KMS-11 (cell line): ENCODE measurements around the gene TGFB2.

ENCODE experiments used
- H2AFZ ChIP-seq: fragments of 200-600 bp; sonication (generic); 2 replicates; pipeline ENCODE4 v1.6.1; 2016; ENCODE audit warnings: antibody characterized with exemption, mixed run types, low read depth
- H3K27ac ChIP-seq: fragments of 200-600 bp; sonication (generic); 2 replicates; pipeline ENCODE4 v1.6.1; 2016; ENCODE audit warnings: mild to moderate bottlenecking, mixed run types
- H3K27me3 ChIP-seq: fragments of 200-600 bp; sonication (generic); 2 replicates; pipeline ENCODE4 v1.6.1; 2017; ENCODE audit warnings: mild to moderate bottlenecking, low read depth, mixed run types, moderate library complexity; ENCODE audit not compliant: insufficient read depth
- H3K36me3 ChIP-seq: fragments of 200-600 bp; sonication (generic); 2 replicates; pipeline ENCODE4 v1.6.1; 2017; ENCODE audit warnings: mild to moderate bottlenecking, mixed run types; ENCODE audit not compliant: insufficient read depth
- H3K4me1 ChIP-seq: fragments of 200-600 bp; sonication (generic); 2 replicates; pipeline ENCODE4 v1.6.1; 2016; ENCODE audit warnings: mild to moderate bottlenecking, low read depth, mixed run types; ENCODE audit not compliant: poor library complexity, severe bottlenecking
- H3K4me2 ChIP-seq: fragments of 200-600 bp; sonication (generic); 2 replicates; pipeline ENCODE4 v1.7.0; 2016; ENCODE audit warnings: mild to moderate bottlenecking, mixed run types
- H3K4me3 ChIP-seq: fragments of 200-600 bp; sonication (generic); IDR thresholded peaks from 2 replicates; pipeline ENCODE4 v1.6.1; 2017; ENCODE audit warnings: low read depth, low read length, mixed read lengths; ENCODE audit not compliant: insufficient read depth
- H3K79me2 ChIP-seq: fragments of 200-600 bp; sonication (generic); 2 replicates; pipeline ENCODE4 v1.6.1; 2016; ENCODE audit warnings: low read depth, mixed run types; ENCODE audit not compliant: insufficient read depth
- H3K9ac ChIP-seq: fragments of 200-600 bp; sonication (generic); 2 replicates; pipeline ENCODE4 v1.6.1; 2016; ENCODE audit warnings: mild to moderate bottlenecking, mixed run types
- H4K20me1 ChIP-seq: fragments of 200-600 bp; sonication (generic); 2 replicates; pipeline ENCODE4 v1.6.1; 2016; ENCODE audit warnings: mild to moderate bottlenecking, mixed run types; ENCODE audit not compliant: insufficient read depth
- TF ChIP-seq, protein P1 (sequence below): fragments of 200-600 bp; sonication (generic); conservative IDR thresholded peaks from 2 replicates; pipeline ENCODE4 v1.6.1; 2017; ENCODE audit warnings: low read depth, mild to moderate bottlenecking, antibody characterized with exemption, low read length, moderate library complexity, mixed read lengths

TGFB2 gene

DNA sequence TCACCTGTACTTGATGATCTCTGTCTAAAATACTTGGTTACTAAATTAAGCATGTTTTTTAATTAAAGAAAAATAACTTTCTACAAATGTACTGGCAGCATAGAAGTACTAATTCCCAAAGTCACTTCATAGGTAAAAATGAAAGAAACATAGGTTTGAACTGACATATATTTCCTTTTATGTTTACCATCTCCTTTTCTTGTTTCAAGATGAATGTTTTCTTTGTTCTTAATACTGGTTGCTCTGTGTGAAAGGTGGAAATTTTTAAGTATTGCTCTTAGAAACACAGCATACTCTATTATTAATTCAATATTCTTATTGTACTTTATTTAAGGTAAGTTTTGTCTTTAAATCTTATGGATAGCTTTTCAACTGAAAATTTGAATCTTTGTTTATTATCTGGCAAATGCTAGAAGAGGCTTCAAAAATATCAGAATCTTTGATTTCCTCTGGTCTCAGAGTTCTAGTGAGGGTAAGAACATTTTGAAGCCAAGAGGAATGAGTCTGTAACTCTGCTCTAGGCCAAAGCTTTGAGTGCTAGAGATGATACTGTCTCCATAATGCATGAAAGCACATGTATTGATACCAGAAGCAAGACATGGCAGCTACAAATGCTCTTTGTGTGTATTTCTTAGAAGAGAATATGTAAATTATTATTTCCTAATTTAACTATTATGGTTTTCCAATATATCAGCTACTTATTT, 41.8 kb upstream of the TGFB2 start:
- no peak overlapping the region for H3K27ac ChIP-seq
- no peak overlapping the region for H3K9ac ChIP-seq
- H3K79me2 ChIP-seq, result peaks cover 37% of the 10 kb centered on the region; the same call in 1 of the 2 replicates
- peak overlapping the region; percentile 23 for H3K4me3 ChIP-seq
- H3K4me2 ChIP-seq, result peak overlapping the region; percentile 38
- peaks cover 15% of the 10 kb centered on the region; the same call in 1 of the 2 replicates for H4K20me1 ChIP-seq
- peaks cover 79% of the 10 kb centered on the region for H3K4me1 ChIP-seq
- H2AFZ ChIP-seq, result no peak overlapping the region
- H3K36me3 ChIP-seq, result no peaks in the 10 kb centered on the region
- TF ChIP-seq, protein P1, sequence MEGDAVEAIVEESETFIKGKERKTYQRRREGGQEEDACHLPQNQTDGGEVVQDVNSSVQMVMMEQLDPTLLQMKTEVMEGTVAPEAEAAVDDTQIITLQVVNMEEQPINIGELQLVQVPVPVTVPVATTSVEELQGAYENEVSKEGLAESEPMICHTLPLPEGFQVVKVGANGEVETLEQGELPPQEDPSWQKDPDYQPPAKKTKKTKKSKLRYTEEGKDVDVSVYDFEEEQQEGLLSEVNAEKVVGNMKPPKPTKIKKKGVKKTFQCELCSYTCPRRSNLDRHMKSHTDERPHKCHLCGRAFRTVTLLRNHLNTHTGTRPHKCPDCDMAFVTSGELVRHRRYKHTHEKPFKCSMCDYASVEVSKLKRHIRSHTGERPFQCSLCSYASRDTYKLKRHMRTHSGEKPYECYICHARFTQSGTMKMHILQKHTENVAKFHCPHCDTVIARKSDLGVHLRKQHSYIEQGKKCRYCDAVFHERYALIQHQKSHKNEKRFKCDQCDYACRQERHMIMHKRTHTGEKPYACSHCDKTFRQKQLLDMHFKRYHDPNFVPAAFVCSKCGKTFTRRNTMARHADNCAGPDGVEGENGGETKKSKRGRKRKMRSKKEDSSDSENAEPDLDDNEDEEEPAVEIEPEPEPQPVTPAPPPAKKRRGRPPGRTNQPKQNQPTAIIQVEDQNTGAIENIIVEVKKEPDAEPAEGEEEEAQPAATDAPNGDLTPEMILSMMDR, result no peak
- H3K27me3 ChIP-seq, result no peaks in the 10 kb centered on the region

DNA sequence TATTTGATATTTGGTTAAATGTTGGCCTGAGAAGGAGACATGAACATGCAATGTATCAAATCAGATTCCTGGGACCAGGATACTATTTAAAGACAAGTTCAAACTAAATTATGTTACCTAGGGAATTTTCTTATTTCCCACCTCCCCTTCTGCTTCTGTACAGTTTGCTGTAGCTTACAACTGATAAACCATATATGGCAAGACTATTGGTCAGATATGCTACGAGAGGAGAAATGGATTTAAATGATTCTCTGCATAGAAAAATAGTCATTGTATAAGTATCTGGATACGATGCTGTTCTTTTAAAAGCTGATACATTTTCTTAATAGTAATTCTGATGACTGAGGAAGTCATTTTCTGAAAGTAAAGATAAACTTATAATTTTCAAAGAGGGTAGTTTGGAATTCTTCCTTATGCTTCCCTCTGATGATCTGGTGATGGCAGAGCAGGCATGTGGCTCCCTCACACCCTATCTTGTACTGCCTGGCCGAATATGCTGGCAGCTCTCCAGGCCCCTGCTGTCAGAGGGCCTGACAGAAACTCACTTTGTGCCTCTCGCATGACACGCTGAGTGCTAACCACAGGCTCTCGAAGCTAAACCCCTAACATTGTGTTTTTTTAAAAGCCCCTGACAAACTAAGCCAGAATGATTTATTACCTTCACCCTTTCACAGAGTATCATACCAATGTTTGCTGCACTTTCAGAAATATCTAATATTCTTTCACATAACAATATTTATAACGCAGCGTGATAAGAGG, 40.7 kb upstream of the TGFB2 start:
- H3K36me3 ChIP-seq, result no peaks in the 10 kb centered on the region
- peak overlapping the region; percentile 42 for H3K27ac ChIP-seq
- H3K79me2 ChIP-seq, result peaks cover 25% of the 10 kb centered on the region; the same call in 1 of the 2 replicates
- H3K4me3 ChIP-seq, result no peak overlapping the region
- H3K9ac ChIP-seq, result peak overlapping the region; percentile 3; the same call in 1 of the 2 replicates
- TF ChIP-seq, protein P1, result 0 out of 2 replicates have a peak, but pooled peaks have one; percentile 1
- no peak overlapping the region for H2AFZ ChIP-seq
- no peaks in the 10 kb centered on the region for H3K27me3 ChIP-seq
- H4K20me1 ChIP-seq, result peaks cover 5% of the 10 kb centered on the region; the same call in 1 of the 2 replicates
- peak overlapping the region; percentile 38 for H3K4me2 ChIP-seq
- H3K4me1 ChIP-seq, result peaks cover 70% of the 10 kb centered on the region

DNA sequence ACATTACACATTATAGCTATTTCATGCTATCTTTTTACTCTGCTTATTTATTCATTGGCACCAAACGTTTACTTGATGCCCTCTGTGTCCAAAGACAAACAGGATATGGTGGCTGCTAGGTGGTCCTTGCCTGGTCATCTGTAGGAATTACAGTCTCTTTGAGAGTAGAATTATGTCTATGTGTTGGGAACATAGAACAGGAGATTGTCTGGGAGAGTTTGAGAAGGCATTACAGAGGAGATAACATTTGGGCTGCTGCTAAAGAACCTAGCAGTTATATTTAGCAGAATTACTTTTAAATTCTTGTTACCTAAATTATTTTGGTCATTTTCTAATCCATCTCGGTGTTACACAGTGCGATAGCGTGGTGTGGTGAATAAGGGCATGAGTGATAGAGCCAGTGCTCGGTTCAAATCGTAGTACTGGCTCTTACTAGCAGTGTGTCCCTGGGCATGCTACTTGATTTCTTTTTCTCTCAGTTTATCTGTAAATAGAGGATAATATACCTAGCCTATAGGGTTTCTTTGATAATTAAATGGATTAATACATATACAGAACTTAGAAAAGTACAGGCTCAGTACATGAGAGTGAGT, 39.6 kb upstream of the TGFB2 start:
- peak overlapping the region; percentile 3; the same call in 1 of the 2 replicates for H3K9ac ChIP-seq
- peaks cover 15% of the 10 kb centered on the region; the same call in 1 of the 2 replicates for H3K79me2 ChIP-seq
- peak overlapping the region; percentile 38 for H3K4me2 ChIP-seq
- no peak overlapping the region for H3K4me3 ChIP-seq
- H3K36me3 ChIP-seq, result no peaks in the 10 kb centered on the region
- H4K20me1 ChIP-seq, result no peaks in the 10 kb centered on the region
- no peaks in the 10 kb centered on the region for H3K27me3 ChIP-seq
- peak overlapping the region; percentile 42; the same call in 1 of the 2 replicates for H3K27ac ChIP-seq
- H2AFZ ChIP-seq, result no peak overlapping the region
- TF ChIP-seq, protein P1, result no peak
- peaks cover 62% of the 10 kb centered on the region for H3K4me1 ChIP-seq

DNA sequence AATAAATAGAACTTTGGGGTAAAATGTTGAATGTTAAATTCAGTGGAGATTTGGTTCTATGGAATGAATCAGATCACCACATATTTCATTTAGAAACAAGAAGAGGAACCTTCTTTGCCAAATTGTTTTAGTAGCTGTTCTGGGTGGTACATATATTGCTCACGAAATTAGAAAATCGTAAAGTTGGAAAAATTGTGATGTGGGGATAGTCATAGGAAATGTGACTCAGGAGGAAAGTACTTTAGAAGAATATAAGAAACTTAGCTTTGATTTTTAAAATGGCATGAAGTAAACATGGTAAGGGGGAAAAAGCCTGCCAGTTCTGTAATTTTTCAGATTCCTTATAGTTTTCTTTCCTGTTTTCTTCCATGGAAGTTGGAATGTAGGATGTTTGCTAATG, 32.6 kb upstream of the TGFB2 start:
- Histone ChIP-seq H3K4me2 (no peak overlapping the region), H3K36me3 (peaks cover 10% of the 10 kb centered on the region; the same call in 1 of the 2 replicates), H3K4me3 (no peak overlapping the region), H2AFZ (no peak overlapping the region), H3K4me1 (no peaks in the 10 kb centered on the region), H3K79me2 (peaks cover 13% of the 10 kb centered on the region), H3K9ac (no peak overlapping the region), H3K27ac (no peak overlapping the region), H4K20me1 (no peaks in the 10 kb centered on the region), H3K27me3 (no peaks in the 10 kb centered on the region)
- TF ChIP-seq, protein P1, result no peak
